ENCODE measurements around the gene FAM20B. TPM values are rescaled to one million over a fixed set of nuclear protein-coding genes. Genes with fewer than 3 reads are reported as not detected.
"Not testable (repeated sequence)": the region's sequence is repeated elsewhere in the genome, so short reads cannot be mapped to it uniquely, and the experiment has no call there.

The FAM20B gene
- 10 to 100 TPM; 25.2 to 37.1 (median 35.2) TPM for polyA plus RNA-seq (ENCODE audit: insufficient read depth in 1 of 5, insufficient read length in 5 of 5, low replicate concordance in 1 of 5)
- long read RNA-seq, donor 1, full-length matches to known transcripts, result 3 of 3 reads
- long read RNA-seq, donor 1, partial matches to known transcripts, result 0 of 3 reads
- long read RNA-seq, donor 1, other reads (novel, unspliced or antisense), result 0 of 3 reads
- long read RNA-seq, donor 2, full-length matches to known transcripts, result 4 of 4 reads
- long read RNA-seq, donor 2, partial matches to known transcripts, result 0 of 4 reads
- long read RNA-seq, donor 2, other reads (novel, unspliced or antisense), result 0 of 4 reads
- long read RNA-seq, donor 3, full-length matches to known transcripts, result 1 of 6 reads
- long read RNA-seq, donor 3, partial matches to known transcripts, result 5 of 6 reads
- long read RNA-seq, donor 3, other reads (novel, unspliced or antisense), result 0 of 6 reads
- long read RNA-seq, donor 4, full-length matches to known transcripts, result 1 of 1 reads
- long read RNA-seq, donor 4, partial matches to known transcripts, result 0 of 1 reads
- long read RNA-seq, donor 4, other reads (novel, unspliced or antisense), result 0 of 1 reads
- long read RNA-seq, donor 5, full-length matches to known transcripts, result 1 of 1 reads
- long read RNA-seq, donor 5, partial matches to known transcripts, result 0 of 1 reads
- long read RNA-seq, donor 5, other reads (novel, unspliced or antisense), result 0 of 1 reads
- long read RNA-seq, donor 6, full-length matches to known transcripts, result 2 of 10 reads
- long read RNA-seq, donor 6, partial matches to known transcripts, result 8 of 10 reads
- long read RNA-seq, donor 6, other reads (novel, unspliced or antisense), result 0 of 10 reads
- long read RNA-seq, donor 7, full-length matches to known transcripts, result 3 of 3 reads
- long read RNA-seq, donor 7, partial matches to known transcripts, result 0 of 3 reads
- long read RNA-seq, donor 7, other reads (novel, unspliced or antisense), result 0 of 3 reads
- long read RNA-seq, donor 8, full-length matches to known transcripts, result 2 of 2 reads
- long read RNA-seq, donor 8, partial matches to known transcripts, result 0 of 2 reads
- long read RNA-seq, donor 8, other reads (novel, unspliced or antisense), result 0 of 2 reads

- DNase-seq, result peak; percentile 94 to 96
Observed at GRCh38 chr1:179025125-179025974, at the start of gene FAM20B. Gene FAM20B, plus strand, starts transcription at chr1:179025894. Its CDS starts 17,954 bp downstream, at chr1:179043848.

- no peak for DNase-seq
Observed at GRCh38 chr1:178976541-178976940, 49.2 kb upstream of the FAM20B start.

- no peak for DNase-seq
Observed at GRCh38 chr1:178986204-178986603, 39.5 kb upstream of the FAM20B start.

GRCh38 chr1:178988198-178988597 lies 37.5 kb upstream of the FAM20B start:
- DNase-seq, result not testable (repeated sequence)

- DNase-seq, result no peak
Observed at GRCh38 chr1:178993559-178993958, 32.1 kb upstream of the FAM20B start.

- no peak for DNase-seq
Observed at GRCh38 chr1:178997428-178997827, 28.3 kb upstream of the FAM20B start.

GRCh38 chr1:178998295-178998694 lies 27.4 kb upstream of the FAM20B start:
- no peak for DNase-seq

- no peak for DNase-seq
Observed at GRCh38 chr1:178999061-178999460, 26.6 kb upstream of the FAM20B start.

GRCh38 chr1:179001451-179001850 lies 24.2 kb upstream of the FAM20B start:
- DNase-seq, result no peak

- not testable (repeated sequence) for DNase-seq
Observed at GRCh38 chr1:179002064-179002463, 23.6 kb upstream of the FAM20B start.

- peak; percentile 64 to 77 for DNase-seq
Observed at GRCh38 chr1:179002552-179003345, 22.9 kb upstream of the FAM20B start.

- DNase-seq, result no peak
Observed at GRCh38 chr1:179003512-179004066, 22.1 kb upstream of the FAM20B start.

GRCh38 chr1:179007233-179007632 lies 18.5 kb upstream of the FAM20B start:
- DNase-seq, result no peak

- DNase-seq, result no peak
Observed at GRCh38 chr1:179010671-179011070, 15.0 kb upstream of the FAM20B start.

GRCh38 chr1:179012038-179012437 lies 13.7 kb upstream of the FAM20B start:
- DNase-seq, result no peak

GRCh38 chr1:179014123-179014522 lies 11.6 kb upstream of the FAM20B start:
- no peak for DNase-seq

GRCh38 chr1:179015396-179015795 lies 10.3 kb upstream of the FAM20B start:
- DNase-seq, result no peak

- peak; percentile 66 to 70 for DNase-seq
Observed at GRCh38 chr1:179016706-179017382, 8.8 kb upstream of the FAM20B start.
